Pancreas (tissue), 10 donors: ENCODE results near the gene MYDGF. TPM values are rescaled to one million over a fixed set of nuclear protein-coding genes. Genes with fewer than 3 reads are reported as not detected.

Source experiments
- ATAC-seq, 4 donors: fragments of 200-7000 bp; cut with Tn5 transposase; one replicate each; pipeline versions ENCODE4 v1.8.0 to v1.9.1; 2020; ENCODE audit warnings: mild to moderate bottlenecking in 4 of 4, moderate library complexity in 4 of 4
- DNase-seq, 6 donors: peaks; one replicate each; pipeline ENCODE4 v3.0.0-alpha.2; 2020
- FAIRE-seq: peaks from 2 replicates; lab custom pipeline; 2012; peaks lifted over from hg19 to GRCh38; lab: Jason Lieb, UNC
- H3K27ac ChIP-seq, 4 donors: fragments of 200-600 bp; sonication (generic); 1 replicate in 3 of 4; 2 replicates in 1 of 4; pipeline versions ENCODE4 v1.5.0 to v1.8.0; 2020
- H3K27me3 ChIP-seq, 4 donors: fragments of 200-600 bp; one replicate each; pipeline ENCODE4 v1.8.0; 2021
- H3K36me3 ChIP-seq, 3 donors: fragments of 200-600 bp; sonication (generic) in 1 of 3; one replicate each; pipeline versions ENCODE4 v1.5.0 to v1.8.0; 2020 to 2021
- H3K4me1 ChIP-seq, 3 donors: fragments of 200-600 bp; one replicate each; pipeline ENCODE4 v1.8.0; 2021
- H3K4me3 ChIP-seq, 4 donors: fragments of 200-600 bp; sonication (generic) in 2 of 4; one replicate each; pipeline versions ENCODE4 v1.5.0 to v1.8.0; 2020 to 2021
- H3K9me3 ChIP-seq, 4 donors: fragments of 200-600 bp; one replicate each; pipeline ENCODE4 v1.8.0; 2021
- CTCF ChIP-seq, 4 donors: fragments of 200-600 bp; sonication (generic) in 3 of 4; IDR thresholded peaks; one replicate each; pipeline versions ENCODE4 v1.5.0 to v1.8.0; 2021; ENCODE audit warnings: antibody characterized with exemption in 4 of 4
- WGBS, 2 donors: extraction: QIAGEN DNeasy Blood & Tissue Kit; methylation state at CpG; one replicate each; pipeline ENCODE4 v1.1.7; 2013; 5-methylcytosine and 5-hydroxymethylcytosine counted together
- intact Hi-C, 3 donors: fragments of 100-400 bp; cut with DNase I; formaldehyde crosslinking; loops; one replicate each; pipeline versions ENCODE4 v1.11.1 to v1.14.2; 2022
- polyA plus RNA-seq, 2 donors: library from polyadenylated mRNA; stranded (reverse); fragments of 200-250 nt; gene quantifications; one replicate each; pipeline ENCODE4 v1.2.3, GENCODE V29; 2013
- total RNA-seq, 6 donors: library from RNA; stranded (reverse); fragmentation: NEBNext Ultra II Directional in 4 of 6; extraction: Animal tissue kit (Norgen Biotek cat#: 25700) in 4 of 6; gene quantifications; one replicate each; pipeline versions ENCODE4 v1.2.1 to v1.2.4, GENCODE V29; 2021 to 2023
- donor health status: healthy with polysubstance abuse.
- donor health status: DM: no; HTN: no; CAD: no; lungs with moderate emphysema.
- donor health status: DM: no; HTN: no; CAD: no.
- donor health status: control.
- donor health status: control.
- donor health status: Bipolar disorder and iron deficiency.
- donor health status: DM: yes; HTN: yes; CAD: no.
- donor health status: DM: no; HTN: no; CAD: no.
- donor health status: DM: no; HTN: no; CAD: no.
- donor health status: DM: yes; HTN: yes; CAD: no.

The MYDGF gene
- total and polyA plus RNA-seq, 8 donors = 50.3 to 102 (median 66.4) TPM

- DNase-seq (no peak), ATAC-seq (peak in 1 of 4 donors; percentile 5), FAIRE-seq (no peak)
- WGBS, 2 donors = 78% methylated on average over 27 of the region's 27 CpGs
- H3K9me3 ChIP-seq = no peaks in the 10 kb centered on the region
- no peak overlapping the region for H3K27ac ChIP-seq
- H3K36me3 ChIP-seq = peaks cover 4 to 38% (median 23%) of the 10 kb centered on the region in 3 donors
- no peaks in the 10 kb centered on the region for H3K27me3 ChIP-seq
- TF ChIP-seq CTCF (IDR thresholded peaks at IDR 0.05) = no peak
- H3K4me3 ChIP-seq = no peak overlapping the region
- no peaks in the 10 kb centered on the region for H3K4me1 ChIP-seq
- intact Hi-C loops = no loop called here
Measured at GRCh38 chr19:4654437-4655361, 15.4 kb downstream of the MYDGF start.

GRCh38 chr19:4653793-4654436 is 16.2 kb downstream of the MYDGF start:
- TF ChIP-seq CTCF (IDR thresholded peaks at IDR 0.05) = no peak
- no peaks in the 10 kb centered on the region for H3K4me1 ChIP-seq
- no peak for DNase-seq
- H3K9me3 ChIP-seq = no peaks in the 10 kb centered on the region
- no peaks in the 10 kb centered on the region for H3K27me3 ChIP-seq
- H3K4me3 ChIP-seq = no peak overlapping the region
- WGBS, 2 donors = 86 to 87% methylated on average over 13 of the region's 13 CpGs
- intact Hi-C loops = no loop called here
- peaks cover 4 to 31% (median 15%) of the 10 kb centered on the region in 3 donors for H3K36me3 ChIP-seq
- no peak for FAIRE-seq
- peak in 1 of 4 donors; percentile 3 for ATAC-seq
- H3K27ac ChIP-seq = no peak overlapping the region

- no peaks in the 10 kb centered on the region for H3K9me3 ChIP-seq
- ATAC-seq = no peak
- H3K4me1 ChIP-seq = no peaks in the 10 kb centered on the region
- 94 to 95% methylated on average over 44 of the region's 44 CpGs for WGBS, 2 donors
- peaks cover 0 to 12% (median 4%) of the 10 kb centered on the region in 3 donors for H3K36me3 ChIP-seq
- intact Hi-C loops = no loop called here
- H3K4me3 ChIP-seq = no peak overlapping the region
- no peaks in the 10 kb centered on the region for H3K27me3 ChIP-seq
- TF ChIP-seq CTCF (IDR thresholded peaks at IDR 0.05) = no peak
- no peak overlapping the region for H3K27ac ChIP-seq
- no peak for FAIRE-seq
- DNase-seq = no peak
Measured at GRCh38 chr19:4652075-4652474, 18.1 kb downstream of the MYDGF start.

GRCh38 chr19:4650159-4650558 is 20.0 kb downstream of the MYDGF start:
- WGBS, 2 donors = 75 to 78% methylated on average over 2 of the region's 2 CpGs
- intact Hi-C loops = no loop called here
- FAIRE-seq = no peak

More at GRCh38 chr19:4650159-4650558, 20.0 kb downstream of the MYDGF start:
- ATAC-seq (no peak), DNase-seq (no peak)
- H3K4me3 ChIP-seq = no peak overlapping the region
- no peak for TF ChIP-seq CTCF (IDR thresholded peaks at IDR 0.05)
- no peaks in the 10 kb centered on the region for H3K27me3 ChIP-seq
- H3K4me1 ChIP-seq = no peaks in the 10 kb centered on the region
- H3K9me3 ChIP-seq = no peaks in the 10 kb centered on the region
- H3K27ac ChIP-seq = no peak overlapping the region
- no peaks in the 10 kb centered on the region for H3K36me3 ChIP-seq
